Stimulated activated CD8-positive, alpha-beta memory T cell treated with anti-CD3 and anti-CD28 coated beads, Interleukin-4, amount 100 ng/mL, for 48 hours (primary cell): ENCODE data around the gene THUMPD1.
"Not testable (repeated sequence)": the region's sequence is repeated elsewhere in the genome, so short reads cannot be mapped to it uniquely, and the experiment has no call there.

Source experiments
- DNase-seq: peaks from one replicate; pipeline ENCODE4 v3.0.0-alpha.2; 2020

THUMPD1 gene

GRCh38 chr16:20747030-20747816, 5.6 kb upstream of the THUMPD1 start:
- no peak for DNase-seq

- DNase-seq, result no peak
Observed at GRCh38 chr16:20746461-20746860, 4.8 kb upstream of the THUMPD1 start.

DNA sequence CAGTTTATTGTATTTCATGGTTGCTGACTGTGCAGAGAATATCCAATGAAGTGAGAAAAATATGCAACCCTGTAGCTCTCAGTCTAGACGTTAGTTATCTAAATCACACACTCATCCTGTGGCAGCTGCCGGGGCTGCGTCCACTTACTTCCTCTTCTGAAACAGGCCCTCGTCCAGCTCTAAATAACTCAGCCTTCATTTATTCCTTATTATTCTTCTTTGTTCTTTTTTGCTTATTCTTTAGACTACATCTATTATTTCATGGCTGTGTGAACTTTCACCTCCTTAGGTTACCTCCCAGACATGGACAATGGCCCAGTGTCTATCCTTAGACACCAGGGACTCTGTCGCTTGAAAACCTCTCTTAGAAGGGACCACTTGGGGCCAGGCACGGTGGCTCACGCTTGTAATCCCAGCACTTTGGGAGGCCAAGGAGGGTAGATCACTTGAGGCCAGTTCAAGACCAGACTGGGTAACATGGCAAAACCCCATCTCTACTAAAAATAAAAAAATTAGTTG, 3.4 kb upstream of the THUMPD1 start:
- no peak for DNase-seq

DNA sequence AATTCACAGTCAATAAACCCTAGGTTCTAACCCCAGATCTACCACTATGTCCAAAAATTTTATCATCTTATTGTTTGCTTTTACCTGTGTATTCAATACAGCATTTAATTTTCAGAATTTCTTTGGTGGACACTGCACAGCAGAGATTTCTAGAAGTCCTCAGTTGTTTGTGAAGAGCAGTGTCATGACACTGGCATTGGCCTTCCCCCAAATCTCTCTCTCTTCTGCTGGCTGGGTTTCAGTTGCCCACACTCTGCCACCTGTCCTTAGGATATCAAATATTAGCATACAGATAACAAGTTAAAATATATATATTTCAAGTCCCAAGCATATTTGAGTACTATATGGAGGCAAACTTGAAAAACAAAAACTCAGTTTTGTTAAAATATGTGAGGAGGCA, 2.0 kb upstream of the THUMPD1 start:
- no peak for DNase-seq

DNA sequence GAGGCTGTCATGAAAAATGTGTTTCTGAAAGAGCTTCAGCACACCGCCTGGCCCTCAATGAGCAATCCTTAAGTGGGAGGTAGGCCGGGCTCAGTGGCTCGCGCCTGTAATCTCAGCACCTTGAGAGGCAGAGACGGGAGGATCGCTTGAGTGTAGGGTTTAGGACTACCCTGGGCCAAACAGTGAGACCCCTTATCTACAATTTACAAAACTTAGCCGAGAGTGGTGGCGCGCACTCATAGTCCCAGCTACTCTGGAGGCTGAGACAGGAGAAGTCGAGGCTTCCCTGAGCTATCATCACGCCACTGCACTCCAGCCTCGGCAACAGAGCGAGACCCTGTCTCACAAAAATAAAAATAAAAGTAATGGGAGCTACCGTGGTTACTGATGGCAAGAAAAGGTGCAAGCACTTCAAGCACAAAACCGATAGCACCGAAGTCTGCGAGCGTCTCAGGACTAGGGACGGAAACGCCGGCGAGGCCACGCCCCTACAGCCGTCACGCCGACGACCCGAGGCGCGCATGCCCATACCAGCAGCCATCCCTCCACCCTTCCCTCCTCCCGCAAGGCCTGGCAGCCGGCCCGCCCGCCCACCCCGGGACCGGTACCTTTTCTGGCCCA, 607 bp downstream of the THUMPD1 start:
- peak; percentile 94 for DNase-seq

GRCh38 chr16:20740007-20740883, 1.4 kb downstream of the THUMPD1 start:
- no peak for DNase-seq

- no peak for DNase-seq
Observed at GRCh38 chr16:20735490-20735889, 6.1 kb downstream of the THUMPD1 start.

DNA sequence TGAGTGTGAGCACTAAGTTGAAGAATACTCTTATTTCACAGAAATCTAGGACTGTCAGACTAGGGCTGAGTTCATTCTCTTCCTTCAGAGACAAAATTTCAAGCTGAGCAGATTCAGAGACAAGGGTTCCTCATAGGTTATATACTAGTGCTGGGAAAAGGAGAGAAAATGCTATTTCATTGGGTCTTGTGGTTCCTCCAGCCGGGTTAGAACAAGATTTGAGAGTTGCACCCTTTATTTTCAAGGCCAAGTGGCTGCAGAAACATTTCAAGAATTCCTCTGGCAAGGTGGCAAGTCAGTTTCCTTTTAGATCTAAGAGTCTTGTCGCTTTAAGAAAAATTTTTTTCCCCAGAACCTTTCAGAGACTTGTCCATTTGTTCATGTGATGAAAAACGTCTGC, 6.8 kb downstream of the THUMPD1 start:
- DNase-seq, result no peak

GRCh38 chr16:20734056-20734455, 7.6 kb downstream of the THUMPD1 start:
- no peak for DNase-seq

- no peak for DNase-seq
Observed at GRCh38 chr16:20729141-20729540, 12.5 kb downstream of the THUMPD1 start.

DNA sequence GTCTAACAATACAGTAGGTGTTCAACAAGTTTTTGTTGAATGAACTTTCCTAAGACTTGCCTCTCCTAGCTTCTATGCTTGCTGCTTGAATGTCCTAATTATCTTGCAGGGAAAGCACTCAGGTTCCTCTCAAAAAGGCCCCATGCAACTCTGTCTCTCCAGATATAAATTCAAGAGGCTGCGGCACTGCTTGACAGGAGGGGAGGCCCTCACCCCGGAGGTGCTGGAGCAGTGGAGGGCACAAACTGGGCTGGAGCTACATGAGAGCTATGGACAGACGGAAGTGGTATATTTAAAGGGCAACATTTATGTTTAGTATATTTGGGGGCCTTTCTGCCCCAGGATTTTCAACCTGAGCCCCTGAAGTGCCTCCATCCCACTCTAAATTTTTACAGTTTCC, 14.4 kb downstream of the THUMPD1 start:
- no peak for DNase-seq

GRCh38 chr16:20726661-20727060, 15.0 kb downstream of the THUMPD1 start:
- no peak for DNase-seq

DNA sequence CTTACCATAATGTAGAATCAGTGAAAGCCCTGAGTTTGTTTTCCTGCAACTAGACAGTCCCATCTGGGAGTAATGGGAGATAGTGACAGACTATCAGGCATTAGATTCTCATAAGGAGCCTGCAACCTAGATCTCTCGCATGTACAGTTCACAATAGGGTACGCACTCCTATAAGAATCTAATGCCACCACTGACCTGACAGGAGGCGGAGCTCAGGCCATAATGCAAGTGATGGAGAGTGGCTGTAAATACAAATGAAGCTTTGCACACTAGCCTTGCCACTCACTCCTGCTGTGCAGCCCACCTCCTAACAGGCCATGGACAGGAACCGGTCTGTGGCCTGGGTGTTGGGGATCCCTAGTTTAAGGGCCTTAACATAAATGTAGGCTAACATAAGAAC, 21.4 kb downstream of the THUMPD1 start:
- DNase-seq, result no peak

GRCh38 chr16:20717718-20718117, 23.9 kb downstream of the THUMPD1 start:
- not testable (repeated sequence) for DNase-seq

- DNase-seq, result no peak
Observed at GRCh38 chr16:20711277-20711911, 30.2 kb downstream of the THUMPD1 start.

- DNase-seq, result not testable (repeated sequence)
Observed at GRCh38 chr16:20708129-20708528, 33.5 kb downstream of the THUMPD1 start.

DNA sequence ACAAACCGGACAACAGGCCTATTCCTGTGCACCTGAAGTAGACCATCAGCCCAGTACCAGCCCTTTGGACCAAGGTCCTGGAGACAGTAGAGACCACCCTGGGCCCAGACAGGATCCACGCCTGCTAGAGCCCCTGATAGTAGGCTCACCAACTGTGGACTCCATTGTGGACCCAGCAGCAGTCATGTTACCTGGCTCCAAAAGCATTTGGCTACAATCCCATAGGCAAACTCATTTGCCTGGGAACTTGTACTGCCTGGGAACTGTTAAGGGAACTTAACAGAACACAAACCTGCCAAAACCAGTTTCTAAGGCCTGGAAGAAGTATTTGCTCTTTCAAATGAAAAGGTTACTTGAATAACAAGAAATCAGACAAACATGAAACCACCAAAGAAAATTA, 34.2 kb downstream of the THUMPD1 start:
- no peak for DNase-seq

DNA sequence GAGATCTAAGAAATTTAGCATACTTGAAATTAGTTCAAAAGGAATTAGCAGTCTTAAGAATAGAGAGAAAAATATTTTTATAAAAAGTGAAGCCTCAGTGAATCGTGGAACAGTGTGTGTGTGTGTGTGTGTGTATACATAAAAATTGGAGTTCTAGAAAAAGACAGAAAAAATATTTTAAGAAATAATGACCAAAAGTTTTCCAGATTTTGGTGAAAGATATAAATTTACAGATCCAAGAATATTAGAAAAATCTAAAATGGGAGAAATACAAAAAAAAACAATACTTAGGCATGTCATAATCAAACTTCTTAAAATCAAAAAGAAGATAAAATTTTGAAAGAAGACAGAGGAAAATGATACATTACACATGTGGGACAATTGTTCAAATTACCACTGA, 35.6 kb downstream of the THUMPD1 start:
- DNase-seq, result not testable (repeated sequence)

DNA sequence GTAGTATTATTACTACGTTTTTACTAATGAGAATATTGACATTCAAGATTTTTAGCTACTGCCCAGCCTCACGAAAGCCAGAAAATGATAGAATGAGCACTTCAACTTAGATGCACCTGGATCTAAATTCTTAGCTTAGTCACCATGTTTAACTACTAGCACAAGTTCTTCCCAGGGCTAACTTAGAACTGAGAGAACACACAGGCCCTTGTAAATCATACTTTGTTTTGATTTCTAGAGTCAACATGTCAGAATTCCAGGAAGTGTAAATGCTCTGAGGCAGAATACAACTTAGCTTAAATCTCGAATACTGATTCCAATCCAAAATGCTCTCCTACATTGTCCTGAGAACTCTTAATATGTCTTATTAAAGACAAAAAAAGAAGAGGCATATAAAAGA, 37.3 kb downstream of the THUMPD1 start:
- no peak for DNase-seq

DNA sequence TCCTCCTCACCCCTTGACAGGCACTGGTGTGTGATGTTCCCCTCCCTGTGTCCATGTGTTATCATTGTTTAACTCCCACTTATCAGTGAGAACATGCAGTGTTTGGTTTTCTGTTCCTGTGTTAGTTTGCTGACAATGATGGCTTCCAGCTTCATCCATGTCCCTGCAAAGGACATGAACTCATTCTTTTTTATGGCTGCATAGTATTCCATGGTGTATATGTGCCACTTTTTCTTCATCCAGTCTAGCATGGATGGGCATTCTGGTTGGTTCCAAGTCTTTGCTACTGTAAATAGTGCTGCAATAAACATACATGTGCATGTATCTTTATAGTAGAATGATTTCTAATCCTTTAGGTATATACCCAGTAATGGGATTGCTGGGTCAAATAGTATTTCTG, 39.9 kb downstream of the THUMPD1 start:
- DNase-seq, result not testable (repeated sequence)

DNA sequence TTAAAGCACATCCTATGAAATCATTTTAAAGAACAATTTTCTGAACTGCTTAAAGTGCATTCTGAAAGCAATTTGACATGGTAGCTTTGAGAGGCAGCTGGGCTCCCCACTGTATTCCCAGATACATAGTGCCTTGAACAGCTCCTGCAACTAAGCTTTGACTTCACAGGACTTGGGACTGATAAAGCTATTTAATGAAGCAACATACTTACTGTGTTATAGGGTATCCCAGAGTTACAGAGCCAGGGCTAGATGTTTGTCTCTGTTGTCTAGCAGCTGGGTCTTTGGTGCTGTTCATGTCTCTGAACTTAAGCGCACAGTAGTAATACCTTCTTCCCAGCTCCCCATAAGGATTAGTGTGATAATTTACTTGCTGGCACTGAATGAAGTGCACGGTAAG, 45.0 kb downstream of the THUMPD1 start:
- no peak for DNase-seq

DNA sequence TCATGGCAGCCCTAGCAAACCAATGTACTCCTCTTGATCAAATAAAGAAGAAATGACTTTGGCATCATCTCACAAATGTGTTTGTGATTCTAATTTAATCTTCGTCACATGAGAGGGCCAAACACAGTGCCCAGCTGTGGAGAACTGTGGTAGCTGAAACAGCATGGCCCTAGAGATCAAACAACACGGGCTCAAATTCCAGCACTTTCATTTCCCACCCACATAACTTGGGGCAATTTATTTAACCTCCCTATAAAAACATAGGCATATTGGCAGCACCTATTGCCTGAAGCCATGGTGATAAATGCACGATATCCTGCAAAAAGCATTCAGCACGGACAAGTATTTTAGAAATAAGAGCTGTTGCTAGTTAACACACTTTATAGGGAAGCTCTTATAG, 46.6 kb downstream of the THUMPD1 start:
- DNase-seq, result no peak

- DNase-seq, result not testable (repeated sequence)
Observed at GRCh38 chr16:20694096-20694495, 47.5 kb downstream of the THUMPD1 start.
